DOHH2 (cell line): ENCODE data around the gene DCLRE1A.

Experiments
- CTCF ChIP-seq: fragments of 200-600 bp; sonication (generic); IDR thresholded peaks from one replicate; pipeline ENCODE4 v1.5.1; 2014; ENCODE audit warnings: antibody characterized with exemption, mild to moderate bottlenecking, low read depth, low read length; ENCODE audit not compliant: poor library complexity, severe bottlenecking
- EZH2phosphoT487 ChIP-seq: fragments of 200-600 bp; sonication (generic); IDR thresholded peaks from 2 replicates; pipeline ENCODE4 v1.6.1; 2017; ENCODE audit warnings: borderline replicate concordance, mild to moderate bottlenecking, antibody characterized with exemption, low read length, moderate library complexity, mixed read lengths

DNA sequence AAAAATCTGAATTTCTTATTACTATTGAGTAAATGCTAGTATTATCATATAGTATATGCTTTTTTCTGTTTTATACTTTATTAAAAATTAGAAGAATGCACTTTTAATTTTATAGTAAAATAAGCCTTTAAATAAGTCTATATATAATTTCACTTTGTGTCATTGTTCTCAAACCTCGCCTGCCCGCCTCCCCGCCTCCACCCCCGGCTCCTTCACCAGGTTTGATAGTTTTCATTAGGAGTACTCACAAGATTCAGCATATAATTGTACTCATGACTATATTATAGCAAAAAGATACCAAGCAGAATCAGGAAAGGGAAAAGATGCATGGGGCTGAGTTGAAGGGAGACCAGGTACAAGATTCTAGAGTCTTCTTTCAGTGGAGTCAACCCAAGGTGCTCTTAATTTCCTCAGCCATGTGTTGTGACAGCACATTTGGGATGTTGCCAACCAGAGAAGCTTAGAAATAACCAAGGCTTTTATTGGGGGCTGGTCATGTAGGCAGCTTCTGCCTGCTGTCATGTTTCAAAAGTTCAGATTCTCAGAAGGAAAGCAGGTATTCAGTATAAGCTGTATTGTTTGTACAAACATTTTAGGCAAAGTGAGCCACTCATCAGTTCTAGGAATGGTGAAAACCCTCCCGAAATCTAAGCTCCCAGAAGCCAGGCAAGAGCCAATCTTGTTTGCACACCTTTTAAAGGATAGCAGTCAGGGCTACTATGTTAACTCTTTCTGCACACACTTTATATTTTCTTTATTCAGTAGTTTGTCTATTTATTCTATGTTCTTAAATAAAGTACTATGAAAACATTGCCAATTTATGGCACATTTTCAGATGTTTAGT is 12.9 kb upstream of the DCLRE1A start:
- TF ChIP-seq EZH2phosphoT487 (no peak), CTCF (no peak)
